GM23338 (cell line): ENCODE measurements around the gene CNNM2. TPM values are rescaled to one million over a fixed set of nuclear protein-coding genes. Genes with fewer than 3 reads are reported as not detected.

Experiments used
- ATAC-seq: fragments of 200-7000 bp; cut with Tn5 transposase; 3 replicates; pipeline ENCODE4 v1.9.1; 2020
- DNase-seq: peaks from one replicate; pipeline ENCODE4 v3.0.0-alpha.2; 2015; ENCODE audit warnings: low spot score
- H2AFZ ChIP-seq: fragments of 200-600 bp; sonication (generic); 2 replicates; pipeline ENCODE4 v1.8.0; 2016; ENCODE audit warnings: antibody characterized with exemption, mild to moderate bottlenecking, moderate library complexity
- H3F3A ChIP-seq: fragments of 200-600 bp; sonication (generic); replicated peaks from 2 replicates; pipeline ENCODE4 v1.8.0; 2017; ENCODE audit warnings: antibody characterized with exemption, mixed run types, low read depth
- H3K27ac ChIP-seq: fragments of 200-600 bp; sonication (generic); 2 replicates; pipeline ENCODE4 v1.6.1; 2016; ENCODE audit warnings: low read depth
- H3K27me3 ChIP-seq: fragments of 200-600 bp; sonication (generic); 2 replicates; pipeline ENCODE4 v1.8.0; 2016; ENCODE audit warnings: mild to moderate bottlenecking, mixed run types, moderate library complexity; ENCODE audit not compliant: insufficient read depth
- H3K36me3 ChIP-seq: fragments of 200-600 bp; sonication (generic); 2 replicates; pipeline ENCODE4 v1.8.0; 2016; ENCODE audit warnings: mild to moderate bottlenecking; ENCODE audit not compliant: insufficient read depth
- H3K4me1 ChIP-seq: fragments of 200-600 bp; sonication (generic); 2 replicates; pipeline ENCODE4 v1.8.0; 2016; ENCODE audit warnings: mild to moderate bottlenecking, moderate library complexity; ENCODE audit not compliant: insufficient read depth
- H3K4me2 ChIP-seq: fragments of 200-600 bp; sonication (generic); 2 replicates; pipeline ENCODE4 v1.7.1; 2017; ENCODE audit warnings: mixed run types
- H3K4me3 ChIP-seq: fragments of 200-600 bp; sonication (generic); 2 replicates; pipeline ENCODE4 v1.6.1; 2016; ENCODE audit warnings: mixed run types
- H3K79me2 ChIP-seq: fragments of 200-600 bp; sonication (generic); replicated peaks from 2 replicates; pipeline ENCODE4 v1.8.0; 2017; ENCODE audit warnings: mild to moderate bottlenecking; ENCODE audit not compliant: insufficient read depth
- H3K9me2 ChIP-seq: fragments of 200-600 bp; sonication (generic); 2 replicates; pipeline ENCODE4 v1.8.0; 2017; ENCODE audit not compliant: insufficient read depth
- H4K20me1 ChIP-seq: fragments of 200-600 bp; sonication (generic); replicated peaks from 2 replicates; pipeline ENCODE4 v1.8.0; 2017; ENCODE audit warnings: mild to moderate bottlenecking; ENCODE audit not compliant: insufficient read depth
- H3K27ac Mint-ChIP-seq: 2 replicates; pipeline ENCODE4 v1.8.0; 2020; ENCODE audit warnings: inconsistent platforms, mild to moderate bottlenecking, moderate library complexity, mixed read lengths
- H3K27me3 Mint-ChIP-seq: 3 replicates; pipeline ENCODE4 v1.8.0; 2022; ENCODE audit warnings: low read depth, mild to moderate bottlenecking, moderate library complexity, mixed read lengths, inconsistent platforms; ENCODE audit not compliant: insufficient read depth, poor library complexity
- H3K36me3 Mint-ChIP-seq: 3 replicates; pipeline ENCODE4 v1.8.0; 2021; ENCODE audit warnings: low read depth, mild to moderate bottlenecking, inconsistent platforms, moderate library complexity, mixed read lengths
- H3K4me1 Mint-ChIP-seq: 3 replicates; pipeline ENCODE4 v1.8.0; 2020; ENCODE audit warnings: mild to moderate bottlenecking, inconsistent platforms, mixed read lengths
- H3K4me3 Mint-ChIP-seq: 3 replicates; pipeline ENCODE4 v1.8.0; 2021; ENCODE audit warnings: moderate library complexity, mild to moderate bottlenecking, inconsistent platforms, mixed read lengths
- H3K9me3 Mint-ChIP-seq: 3 replicates; pipeline ENCODE4 v1.8.0; 2020; ENCODE audit warnings: moderate library complexity, mild to moderate bottlenecking, inconsistent platforms, mixed read lengths
- CREB1 ChIP-seq: fragments of 250-450 bp; sonication (Bioruptor Pico); IDR thresholded peaks from 2 replicates; pipeline ENCODE4 v1.5.0; 2020; ENCODE audit warnings: low read depth, mild to moderate bottlenecking, moderate library complexity
- CTCF ChIP-seq, 2 experiments: fragments of 200-600 bp in 1 of 2; sonication (generic) in 1 of 2; conservative IDR thresholded peaks; 2 replicates each; pipeline versions ENCODE4 v1.5.1 to v1.6.1; 2016 to 2017; ENCODE audit warnings: antibody characterized with exemption in 2 of 2, low read depth in 2 of 2, mild to moderate bottlenecking in 2 of 2, moderate library complexity in 1 of 2
- ETS1 ChIP-seq: IDR thresholded peaks from 2 replicates; pipeline ENCODE4 v1.6.1; 2016; ENCODE audit warnings: antibody characterized with exemption
- EZH2 ChIP-seq: fragments of 200-600 bp; sonication (generic); IDR thresholded peaks from one replicate; pipeline ENCODE4 v1.8.0; 2017; ENCODE audit warnings: antibody characterized with exemption, mild to moderate bottlenecking, low read depth; ENCODE audit not compliant: unreplicated experiment
- EZH2phosphoT487 ChIP-seq: fragments of 200-600 bp; sonication (generic); IDR thresholded peaks from one replicate; pipeline ENCODE4 v1.8.1; 2018; ENCODE audit warnings: antibody characterized with exemption; ENCODE audit not compliant: unreplicated experiment
- JUNB ChIP-seq: IDR thresholded peaks from one replicate; pipeline ENCODE4 v1.6.1; 2016; ENCODE audit warnings: antibody characterized with exemption; ENCODE audit not compliant: unreplicated experiment
- POLR2AphosphoS5 ChIP-seq: IDR thresholded peaks from 2 replicates; pipeline ENCODE4 v1.6.1; 2016; ENCODE audit warnings: antibody characterized with exemption, low read depth
- STAT1 ChIP-seq: IDR thresholded peaks from one replicate; pipeline ENCODE4 v1.6.1; 2016; ENCODE audit warnings: antibody characterized with exemption; ENCODE audit not compliant: unreplicated experiment
- ZNF114 ChIP-seq: fragments of 250-450 bp; sonication (Bioruptor Pico); IDR thresholded peaks from 2 replicates; pipeline ENCODE4 v1.5.0; 2020; ENCODE audit warnings: mild to moderate bottlenecking, moderate library complexity
- ZNF331 ChIP-seq: fragments of 250-450 bp; sonication (Bioruptor Pico); IDR thresholded peaks from 2 replicates; pipeline ENCODE4 v1.5.0; 2020; ENCODE audit warnings: low read depth, mild to moderate bottlenecking, moderate library complexity
- ZNF462 ChIP-seq: fragments of 250-450 bp; sonication (Bioruptor Pico); IDR thresholded peaks from 2 replicates; pipeline ENCODE4 v1.5.0; 2020; ENCODE audit warnings: mild to moderate bottlenecking, moderate library complexity
- polyA plus RNA-seq: library from polyadenylated mRNA; unstranded; fragments of >200 nt; fragmentation: Nextera tagmentation; extraction: Ambion mirVana; gene quantifications from 2 replicates; pipeline ENCODE4 v1.2.1, GENCODE V29; 2016
- total RNA-seq: library from RNA; depleted of rRNA; stranded (reverse); fragments of >200 nt; shearing (Covaris generic); gene quantifications from 2 replicates; pipeline ENCODE4 v1.2.3, GENCODE V29; 2014
- TF ChIP-seq, protein P1 (sequence below): IDR thresholded peaks from one replicate; pipeline ENCODE4 v1.6.1; 2018; ENCODE audit warnings: antibody characterized with exemption; ENCODE audit not compliant: unreplicated experiment

The CNNM2 gene
- total and polyA plus RNA-seq, 2 experiments from 2014 or later: 4.5 to 31.3 TPM

DNA sequence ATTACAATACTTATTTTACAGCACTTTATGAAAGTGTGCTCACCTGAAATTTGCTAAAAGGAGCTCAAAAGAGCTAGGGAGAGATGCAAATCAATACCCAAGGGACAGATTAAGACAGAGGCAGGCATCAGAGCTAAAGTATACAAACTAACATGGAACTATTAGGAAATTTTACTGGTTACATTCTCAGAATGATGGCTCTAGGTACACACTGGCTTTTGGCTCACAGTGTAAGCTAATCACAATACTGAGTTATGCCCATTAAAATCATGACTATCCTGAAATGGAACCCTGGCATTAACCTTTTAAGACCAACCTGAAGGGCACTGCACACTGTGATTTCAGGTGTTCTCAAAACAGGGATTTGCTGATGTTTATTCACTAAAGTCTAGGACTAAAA is 176.9 kb downstream of the CNNM2 start (continued):
- TF ChIP-seq ZNF462 (no peak), STAT1 (no peak), JUNB (no peak), EZH2 (no peak), ZNF114 (no peak)
- TF ChIP-seq, protein P1, sequence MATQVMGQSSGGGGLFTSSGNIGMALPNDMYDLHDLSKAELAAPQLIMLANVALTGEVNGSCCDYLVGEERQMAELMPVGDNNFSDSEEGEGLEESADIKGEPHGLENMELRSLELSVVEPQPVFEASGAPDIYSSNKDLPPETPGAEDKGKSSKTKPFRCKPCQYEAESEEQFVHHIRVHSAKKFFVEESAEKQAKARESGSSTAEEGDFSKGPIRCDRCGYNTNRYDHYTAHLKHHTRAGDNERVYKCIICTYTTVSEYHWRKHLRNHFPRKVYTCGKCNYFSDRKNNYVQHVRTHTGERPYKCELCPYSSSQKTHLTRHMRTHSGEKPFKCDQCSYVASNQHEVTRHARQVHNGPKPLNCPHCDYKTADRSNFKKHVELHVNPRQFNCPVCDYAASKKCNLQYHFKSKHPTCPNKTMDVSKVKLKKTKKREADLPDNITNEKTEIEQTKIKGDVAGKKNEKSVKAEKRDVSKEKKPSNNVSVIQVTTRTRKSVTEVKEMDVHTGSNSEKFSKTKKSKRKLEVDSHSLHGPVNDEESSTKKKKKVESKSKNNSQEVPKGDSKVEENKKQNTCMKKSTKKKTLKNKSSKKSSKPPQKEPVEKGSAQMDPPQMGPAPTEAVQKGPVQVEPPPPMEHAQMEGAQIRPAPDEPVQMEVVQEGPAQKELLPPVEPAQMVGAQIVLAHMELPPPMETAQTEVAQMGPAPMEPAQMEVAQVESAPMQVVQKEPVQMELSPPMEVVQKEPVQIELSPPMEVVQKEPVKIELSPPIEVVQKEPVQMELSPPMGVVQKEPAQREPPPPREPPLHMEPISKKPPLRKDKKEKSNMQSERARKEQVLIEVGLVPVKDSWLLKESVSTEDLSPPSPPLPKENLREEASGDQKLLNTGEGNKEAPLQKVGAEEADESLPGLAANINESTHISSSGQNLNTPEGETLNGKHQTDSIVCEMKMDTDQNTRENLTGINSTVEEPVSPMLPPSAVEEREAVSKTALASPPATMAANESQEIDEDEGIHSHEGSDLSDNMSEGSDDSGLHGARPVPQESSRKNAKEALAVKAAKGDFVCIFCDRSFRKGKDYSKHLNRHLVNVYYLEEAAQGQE: no peak

DNA sequence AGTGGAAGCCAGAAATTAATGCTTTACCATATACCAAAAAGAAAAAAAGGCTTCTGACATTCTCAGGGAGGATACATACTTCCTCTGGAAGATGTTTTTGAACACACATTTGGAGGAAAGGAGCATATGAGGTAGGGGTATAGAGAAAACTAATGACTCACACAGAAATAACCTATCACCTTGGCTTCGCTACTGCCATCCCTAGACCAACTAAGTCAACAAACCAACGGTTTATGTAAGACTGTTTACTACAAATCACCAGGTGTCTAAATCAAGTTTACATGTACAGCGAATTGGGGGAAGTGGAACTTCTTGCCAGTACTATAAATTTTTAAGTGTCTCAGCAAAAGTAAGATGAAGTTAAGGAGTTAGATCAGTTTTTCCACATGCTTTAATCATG is 178.0 kb downstream of the CNNM2 start:
- DNase-seq (no peak), ATAC-seq (no peak)
- Histone ChIP-seq H3K9me2 (no peaks in the 10 kb centered on the region), H3K4me1 (no peaks in the 10 kb centered on the region), H3F3A (0 out of 2 replicates have a peak, but pooled peaks cover 6% of the 10 kb centered on the region), H3K27ac (no peak overlapping the region), H3K36me3 (peaks cover 49% of the 10 kb centered on the region), H2AFZ (no peak overlapping the region), H4K20me1 (0 out of 2 replicates have a peak, but pooled peaks cover 2% of the 10 kb centered on the region), H3K79me2 (no peaks in the 10 kb centered on the region), H3K4me2 (no peak overlapping the region), H3K4me3 (no peak overlapping the region), H3K27me3 (no peaks in the 10 kb centered on the region)
- no peak overlapping the region for H3K4me3 Mint-ChIP-seq
- H3K9me3 Mint-ChIP-seq: no peaks in the 10 kb centered on the region
- H3K36me3 Mint-ChIP-seq: peaks cover 55% of the 10 kb centered on the region
- no peaks in the 10 kb centered on the region; the same call in 2 of the 3 replicates for H3K4me1 Mint-ChIP-seq
- H3K27me3 Mint-ChIP-seq: no peaks in the 10 kb centered on the region
- 0 out of 2 replicates have a peak overlapping the region, but pooled peaks have one; percentile 33 for H3K27ac Mint-ChIP-seq
- no peak for TF ChIP-seq CTCF (conservative IDR thresholded peaks at IDR 0.05; ENCODE audit: low read depth in 2 of 2)
- TF ChIP-seq ETS1: no peak
- no peak for TF ChIP-seq ZNF331
- no peak for TF ChIP-seq JUNB
- TF ChIP-seq ZNF114: no peak
- TF ChIP-seq EZH2phosphoT487: no peak
- TF ChIP-seq POLR2AphosphoS5: no peak
- no peak for TF ChIP-seq CREB1
- TF ChIP-seq EZH2: no peak
- TF ChIP-seq STAT1: no peak
